Measurements from ENCODE around the gene AGBL1. TPM values are rescaled to one million over a fixed set of nuclear protein-coding genes. Genes with fewer than 3 reads are reported as not detected.

The AGBL1 gene
- total and polyA plus RNA-seq, 2 donors (not counting 3 experiments of a cell fraction or from before 2014, with no cell fraction given) = not detected

DNA sequence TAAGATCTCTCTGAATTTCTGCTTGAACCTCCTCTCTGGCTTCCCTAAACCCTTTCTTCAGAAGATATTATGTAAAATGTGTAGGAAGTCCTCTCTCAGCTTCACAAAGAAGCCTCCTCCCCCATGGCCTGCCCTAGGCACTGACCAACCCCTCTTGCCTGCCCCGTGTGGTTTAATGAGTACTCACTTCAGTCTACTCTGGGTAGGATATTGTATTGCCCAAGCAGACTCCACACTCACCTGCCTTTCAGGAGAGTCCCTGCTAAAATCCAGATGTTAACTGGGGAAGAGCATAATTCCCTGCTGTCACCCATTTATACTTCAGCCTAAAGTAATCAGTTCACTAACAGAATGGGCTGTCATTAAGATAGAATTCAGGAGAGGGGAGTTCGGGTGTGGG is 2.6 kb upstream of the AGBL1 start:
- dilution Hi-C loops (cut with MboI; ENCODE audit: extremely low pct_ligation_motif_present, low sequenced_read_pairs) = no loop called here
- H3K9me1 ChIP-seq (replicated peaks; ENCODE audit: control insufficient read depth, extremely low read depth, insufficient read depth, low read length) = no peaks in the 10 kb centered on the region
- H3K9ac ChIP-seq (replicated peaks; ENCODE audit: extremely low read depth, insufficient read depth, low read length) = no peak overlapping the region
- no peaks in the 10 kb centered on the region for H3K27me3 ChIP-seq (ENCODE audit: control insufficient read depth in 2 of 2, insufficient read depth in 2 of 2, low read length in 2 of 2)
- CTCF ChIA-PET = no interaction called here
- FAIRE-seq (no peak), DNase-seq (ENCODE audit: low read depth, low spot score) (no peak)
- H3K4me3 ChIP-seq (replicated peaks in 1 of 3; ENCODE audit: insufficient read depth in 1 of 3, low read depth in 1 of 3, low read length in 3 of 3) = no peak overlapping the region
- no peaks in the 10 kb centered on the region for H4K20me1 ChIP-seq (replicated peaks; ENCODE audit: control insufficient read depth, extremely low read depth, insufficient read depth, low read length)
- intact Hi-C loops (cut with micrococcal nuclease) = no loop called here
- H2AFZ ChIP-seq (ENCODE audit: low read depth, low read length) = no peak overlapping the region
- no peaks in the 10 kb centered on the region for H3K4me1 ChIP-seq (ENCODE audit: control insufficient read depth, extremely low read depth, insufficient read depth, low read length)
- no peak for TF ChIP-seq MYC (IDR thresholded peaks at IDR 0.05; ENCODE audit: low read depth, low read length)
- TF ChIP-seq, protein P1, sequence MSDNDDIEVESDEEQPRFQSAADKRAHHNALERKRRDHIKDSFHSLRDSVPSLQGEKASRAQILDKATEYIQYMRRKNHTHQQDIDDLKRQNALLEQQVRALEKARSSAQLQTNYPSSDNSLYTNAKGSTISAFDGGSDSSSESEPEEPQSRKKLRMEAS (IDR thresholded peaks at IDR 0.05; ENCODE audit: insufficient read depth, insufficient read length) = no peak
- no peak for TF ChIP-seq GATA2 (IDR thresholded peaks at IDR 0.05; ENCODE audit: insufficient read depth, insufficient read length, low read depth, low read length)
- no peak for TF ChIP-seq EZH2 (IDR thresholded peaks at IDR 0.05; ENCODE audit: borderline replicate concordance, low read depth, low read length, severe bottlenecking)
- no peak overlapping the region for H3K27ac ChIP-seq (ENCODE audit: insufficient read depth, low read depth, low read length)
- POLR2A ChIA-PET = no interaction called here
- no peaks in the 10 kb centered on the region for H3K79me2 ChIP-seq (ENCODE audit: control insufficient read depth, insufficient read depth, low read length)
- H3K4me2 ChIP-seq (ENCODE audit: insufficient read depth, low read length) = no peak overlapping the region
- H3K36me3 ChIP-seq (ENCODE audit: control insufficient read depth in 2 of 2, extremely low read depth in 1 of 2, insufficient read depth in 2 of 2, low read length in 2 of 2) = no peaks in the 10 kb centered on the region
- no TSS peak for BruUV-seq (replicated peaks)
- H3K9me3 ChIP-seq (replicated peaks; ENCODE audit: control insufficient read depth, insufficient read depth, low read length) = peaks cover 5% of the 10 kb centered on the region

DNA sequence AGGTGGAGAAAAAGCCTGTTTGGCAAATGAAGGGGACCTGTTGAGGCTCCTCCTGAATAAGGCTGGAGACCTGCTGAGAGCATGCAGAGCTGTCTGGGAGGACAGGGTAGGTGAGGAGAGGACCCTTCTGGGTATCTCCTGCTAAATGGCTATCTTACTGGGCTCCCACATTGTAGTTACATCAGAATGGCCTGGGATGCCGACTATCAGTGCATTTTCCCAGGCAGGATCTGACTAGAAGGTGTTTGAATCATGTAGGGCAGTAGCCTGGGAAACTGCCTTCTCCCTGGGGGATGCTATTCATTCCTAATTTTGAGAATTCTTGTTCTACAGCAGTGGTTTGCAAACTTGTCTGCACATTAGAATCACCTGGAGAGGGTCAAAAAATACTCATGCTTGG is 631 bp downstream of the AGBL1 start:
- FAIRE-seq (no peak), DNase-seq (ENCODE audit: low read depth, low spot score) (no peak)
- no peak overlapping the region for H3K27ac ChIP-seq (ENCODE audit: insufficient read depth, low read depth, low read length)
- POLR2A ChIA-PET = no interaction called here
- no peak overlapping the region for H3K4me2 ChIP-seq (ENCODE audit: insufficient read depth, low read length)
- peaks cover 3% of the 10 kb centered on the region for H3K9me3 ChIP-seq (replicated peaks; ENCODE audit: control insufficient read depth, insufficient read depth, low read length)
- H3K4me1 ChIP-seq (ENCODE audit: control insufficient read depth, extremely low read depth, insufficient read depth, low read length) = no peaks in the 10 kb centered on the region
- no peak overlapping the region for H2AFZ ChIP-seq (ENCODE audit: low read depth, low read length)
- H3K27me3 ChIP-seq (ENCODE audit: control insufficient read depth in 2 of 2, insufficient read depth in 2 of 2, low read length in 2 of 2) = no peaks in the 10 kb centered on the region
- TF ChIP-seq GATA2 (IDR thresholded peaks at IDR 0.05; ENCODE audit: insufficient read depth, insufficient read length, low read depth, low read length) (no peak), EZH2 (IDR thresholded peaks at IDR 0.05; ENCODE audit: borderline replicate concordance, low read depth, low read length, severe bottlenecking) (no peak), JUN (IDR thresholded peaks at IDR 0.05; ENCODE audit: borderline replicate concordance, insufficient read depth, insufficient read length, low read depth) (no peak), FOS (IDR thresholded peaks at IDR 0.05; ENCODE audit: borderline replicate concordance, insufficient read depth, low read length) (no peak), POLR2A (IDR thresholded peaks at IDR 0.05; ENCODE audit: low read depth, low read length) (no peak), MYC (IDR thresholded peaks at IDR 0.05; ENCODE audit: low read depth, low read length) (no peak), POLR2AphosphoS5 (IDR thresholded peaks at IDR 0.05; ENCODE audit: insufficient read depth, low read depth, low read length) (no peak)
- TF ChIP-seq, protein P2, sequence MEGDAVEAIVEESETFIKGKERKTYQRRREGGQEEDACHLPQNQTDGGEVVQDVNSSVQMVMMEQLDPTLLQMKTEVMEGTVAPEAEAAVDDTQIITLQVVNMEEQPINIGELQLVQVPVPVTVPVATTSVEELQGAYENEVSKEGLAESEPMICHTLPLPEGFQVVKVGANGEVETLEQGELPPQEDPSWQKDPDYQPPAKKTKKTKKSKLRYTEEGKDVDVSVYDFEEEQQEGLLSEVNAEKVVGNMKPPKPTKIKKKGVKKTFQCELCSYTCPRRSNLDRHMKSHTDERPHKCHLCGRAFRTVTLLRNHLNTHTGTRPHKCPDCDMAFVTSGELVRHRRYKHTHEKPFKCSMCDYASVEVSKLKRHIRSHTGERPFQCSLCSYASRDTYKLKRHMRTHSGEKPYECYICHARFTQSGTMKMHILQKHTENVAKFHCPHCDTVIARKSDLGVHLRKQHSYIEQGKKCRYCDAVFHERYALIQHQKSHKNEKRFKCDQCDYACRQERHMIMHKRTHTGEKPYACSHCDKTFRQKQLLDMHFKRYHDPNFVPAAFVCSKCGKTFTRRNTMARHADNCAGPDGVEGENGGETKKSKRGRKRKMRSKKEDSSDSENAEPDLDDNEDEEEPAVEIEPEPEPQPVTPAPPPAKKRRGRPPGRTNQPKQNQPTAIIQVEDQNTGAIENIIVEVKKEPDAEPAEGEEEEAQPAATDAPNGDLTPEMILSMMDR (IDR thresholded peaks at IDR 0.05; ENCODE audit: extremely low read depth in 1 of 2, insufficient read depth in 1 of 2, low read depth in 1 of 2, low read length in 2 of 2) = no peak
- TF ChIP-seq, protein P1 (IDR thresholded peaks at IDR 0.05; ENCODE audit: insufficient read depth, insufficient read length) = no peak
- H3K36me3 ChIP-seq (ENCODE audit: control insufficient read depth in 2 of 2, extremely low read depth in 1 of 2, insufficient read depth in 2 of 2, low read length in 2 of 2) = no peaks in the 10 kb centered on the region
- H3K9me1 ChIP-seq (replicated peaks; ENCODE audit: control insufficient read depth, extremely low read depth, insufficient read depth, low read length) = no peaks in the 10 kb centered on the region
- H3K4me3 ChIP-seq (replicated peaks in 1 of 3; ENCODE audit: insufficient read depth in 1 of 3, low read depth in 1 of 3, low read length in 3 of 3) = no peak overlapping the region
- BruUV-seq (replicated peaks) = no TSS peak
- CTCF ChIA-PET = no interaction called here
- no peak overlapping the region for H3K9ac ChIP-seq (replicated peaks; ENCODE audit: extremely low read depth, insufficient read depth, low read length)
- H3K79me2 ChIP-seq (ENCODE audit: control insufficient read depth, insufficient read depth, low read length) = no peaks in the 10 kb centered on the region
- intact Hi-C loops (cut with micrococcal nuclease) = no loop called here
- H4K20me1 ChIP-seq (replicated peaks; ENCODE audit: control insufficient read depth, extremely low read depth, insufficient read depth, low read length) = no peaks in the 10 kb centered on the region
- dilution Hi-C loops (cut with MboI; ENCODE audit: extremely low pct_ligation_motif_present, low sequenced_read_pairs) = no loop called here

Data from endothelial cell of umbilical vein (primary cell).